Hepatocyte (in vitro differentiated cells): Measurements from ENCODE around the gene TNS4. TPM values are rescaled to one million over a fixed set of nuclear protein-coding genes. Genes with fewer than 3 reads are reported as not detected.

Experiments
- DNase-seq: peaks from one replicate; pipeline ENCODE4 v3.0.0-alpha.2; 2016; ENCODE audit warnings: low spot score
- H2AFZ ChIP-seq: fragments of 200-600 bp; sonication (generic); 2 replicates; pipeline ENCODE4 v1.6.0; 2016; ENCODE audit warnings: antibody characterized with exemption, mild to moderate bottlenecking
- H3K27ac ChIP-seq: fragments of 200-600 bp; sonication (generic); 2 replicates; pipeline ENCODE4 v1.5.1; 2016; ENCODE audit warnings: mild to moderate bottlenecking
- H3K27me3 ChIP-seq: fragments of 200-600 bp; sonication (generic); 2 replicates; pipeline ENCODE4 v1.6.1; 2016
- H3K36me3 ChIP-seq: fragments of 200-600 bp; sonication (generic); replicated peaks from 2 replicates; pipeline ENCODE4 v1.5.1; 2016; ENCODE audit warnings: low read depth; ENCODE audit not compliant: insufficient read depth
- H3K4me1 ChIP-seq: fragments of 200-600 bp; sonication (generic); 2 replicates; pipeline ENCODE4 v1.5.1; 2016; ENCODE audit warnings: mild to moderate bottlenecking, moderate library complexity; ENCODE audit not compliant: insufficient read depth
- H3K4me2 ChIP-seq: fragments of 200-600 bp; sonication (generic); 2 replicates; pipeline ENCODE4 v1.6.0; 2016
- H3K4me3 ChIP-seq: fragments of 200-600 bp; sonication (generic); 2 replicates; pipeline ENCODE4 v1.5.1; 2016; ENCODE audit warnings: mild to moderate bottlenecking
- H3K79me2 ChIP-seq: fragments of 200-600 bp; sonication (generic); 2 replicates; pipeline ENCODE4 v1.6.0; 2017; ENCODE audit warnings: mild to moderate bottlenecking
- H3K9me2 ChIP-seq: fragments of 200-600 bp; sonication (generic); replicated peaks from 2 replicates; pipeline ENCODE4 v1.6.0; 2017; ENCODE audit warnings: mild to moderate bottlenecking; ENCODE audit not compliant: insufficient read depth
- H3K9me3 ChIP-seq: fragments of 200-600 bp; sonication (generic); 2 replicates; pipeline ENCODE4 v1.5.1; 2016; ENCODE audit warnings: low read depth, mild to moderate bottlenecking
- H4K20me1 ChIP-seq: fragments of 200-600 bp; sonication (generic); 2 replicates; pipeline ENCODE4 v1.6.0; 2016; ENCODE audit warnings: mild to moderate bottlenecking; ENCODE audit not compliant: insufficient read depth, poor library complexity, severe bottlenecking
- EZH2 ChIP-seq: fragments of 200-600 bp; sonication (generic); IDR thresholded peaks from 2 replicates; pipeline ENCODE4 v1.6.1; 2016; ENCODE audit warnings: antibody characterized with exemption, mild to moderate bottlenecking, borderline replicate concordance
- EZH2phosphoT487 ChIP-seq: fragments of 200-600 bp; sonication (generic); IDR thresholded peaks from one replicate; pipeline ENCODE4 v1.6.1; 2018; ENCODE audit warnings: antibody characterized with exemption, mild to moderate bottlenecking, low read depth, moderate library complexity; ENCODE audit not compliant: unreplicated experiment, severe bottlenecking
- WGBS: methylation state at CpG from one replicate; pipeline ENCODE4 v1.1.6; 2016; ENCODE audit warnings: low lambda C conversion rate; ENCODE audit errors: missing lambda C conversion rate; 5-methylcytosine and 5-hydroxymethylcytosine counted together
- polyA plus RNA-seq: library from polyadenylated mRNA; unstranded; fragments of >200 nt; fragmentation: Nextera tagmentation; extraction: Ambion mirVana; gene quantifications from 2 replicates; pipeline ENCODE4 v1.2.1, GENCODE V29; 2016
- total RNA-seq: library from RNA; depleted of rRNA; stranded (reverse); fragments of >200 nt; gene quantifications from 2 replicates; pipeline ENCODE4 v1.2.3, GENCODE V29; 2014
- TF ChIP-seq, protein P1 (sequence below): fragments of 200-600 bp; sonication (generic); IDR thresholded peaks from 2 replicates; pipeline ENCODE4 v1.5.1; 2016; ENCODE audit warnings: antibody characterized with exemption, mild to moderate bottlenecking; ENCODE audit not compliant: poor library complexity

The TNS4 gene
- total and polyA plus RNA-seq, 2 experiments from 2014 or later, result 0.07 TPM; not detected in 1

DNA sequence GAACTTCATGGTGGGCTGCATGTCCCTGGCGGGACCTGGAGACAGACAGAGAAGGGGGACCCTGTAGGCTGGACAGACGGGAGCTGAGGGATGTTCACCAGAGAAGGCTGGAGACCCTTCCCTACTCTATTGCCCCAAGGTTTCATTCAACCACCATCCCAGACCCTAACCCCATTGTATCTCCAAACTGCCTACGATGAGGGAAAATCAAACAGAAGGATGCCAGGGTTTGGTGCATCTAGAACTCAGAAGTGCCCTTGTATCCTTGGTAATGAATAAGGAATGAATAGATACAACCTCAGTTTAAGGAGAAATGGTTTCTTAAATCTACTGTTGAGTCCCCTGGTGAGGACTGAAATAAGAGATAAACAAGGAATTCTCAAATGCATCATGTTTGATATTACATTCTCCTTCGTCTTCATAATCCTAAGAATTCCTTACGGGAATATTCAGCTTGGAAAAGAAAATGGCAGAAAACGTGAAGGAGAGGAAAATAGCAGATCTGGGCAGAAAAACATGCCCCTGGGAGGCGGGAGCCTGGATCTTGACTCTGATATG, 16.4 kb downstream of the TNS4 start:
- peaks cover 23% of the 10 kb centered on the region for H3K4me1 ChIP-seq
- no peaks in the 10 kb centered on the region for H3K79me2 ChIP-seq
- no peak overlapping the region for H3K4me3 ChIP-seq
- no peaks in the 10 kb centered on the region for H3K9me3 ChIP-seq
- H3K27me3 ChIP-seq, result no peaks in the 10 kb centered on the region
- TF ChIP-seq, protein P1, sequence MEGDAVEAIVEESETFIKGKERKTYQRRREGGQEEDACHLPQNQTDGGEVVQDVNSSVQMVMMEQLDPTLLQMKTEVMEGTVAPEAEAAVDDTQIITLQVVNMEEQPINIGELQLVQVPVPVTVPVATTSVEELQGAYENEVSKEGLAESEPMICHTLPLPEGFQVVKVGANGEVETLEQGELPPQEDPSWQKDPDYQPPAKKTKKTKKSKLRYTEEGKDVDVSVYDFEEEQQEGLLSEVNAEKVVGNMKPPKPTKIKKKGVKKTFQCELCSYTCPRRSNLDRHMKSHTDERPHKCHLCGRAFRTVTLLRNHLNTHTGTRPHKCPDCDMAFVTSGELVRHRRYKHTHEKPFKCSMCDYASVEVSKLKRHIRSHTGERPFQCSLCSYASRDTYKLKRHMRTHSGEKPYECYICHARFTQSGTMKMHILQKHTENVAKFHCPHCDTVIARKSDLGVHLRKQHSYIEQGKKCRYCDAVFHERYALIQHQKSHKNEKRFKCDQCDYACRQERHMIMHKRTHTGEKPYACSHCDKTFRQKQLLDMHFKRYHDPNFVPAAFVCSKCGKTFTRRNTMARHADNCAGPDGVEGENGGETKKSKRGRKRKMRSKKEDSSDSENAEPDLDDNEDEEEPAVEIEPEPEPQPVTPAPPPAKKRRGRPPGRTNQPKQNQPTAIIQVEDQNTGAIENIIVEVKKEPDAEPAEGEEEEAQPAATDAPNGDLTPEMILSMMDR, result no peak
- no peak for TF ChIP-seq EZH2phosphoT487
- H4K20me1 ChIP-seq, result no peaks in the 10 kb centered on the region
- H3K9me2 ChIP-seq, result no peaks in the 10 kb centered on the region
- H2AFZ ChIP-seq, result no peak overlapping the region
- DNase-seq, result no peak
- no peaks in the 10 kb centered on the region for H3K36me3 ChIP-seq
- WGBS, result 73% methylated on average over 7 of the region's 7 CpGs
- no peak overlapping the region for H3K4me2 ChIP-seq
- H3K27ac ChIP-seq, result peak overlapping the region; percentile 73

DNA sequence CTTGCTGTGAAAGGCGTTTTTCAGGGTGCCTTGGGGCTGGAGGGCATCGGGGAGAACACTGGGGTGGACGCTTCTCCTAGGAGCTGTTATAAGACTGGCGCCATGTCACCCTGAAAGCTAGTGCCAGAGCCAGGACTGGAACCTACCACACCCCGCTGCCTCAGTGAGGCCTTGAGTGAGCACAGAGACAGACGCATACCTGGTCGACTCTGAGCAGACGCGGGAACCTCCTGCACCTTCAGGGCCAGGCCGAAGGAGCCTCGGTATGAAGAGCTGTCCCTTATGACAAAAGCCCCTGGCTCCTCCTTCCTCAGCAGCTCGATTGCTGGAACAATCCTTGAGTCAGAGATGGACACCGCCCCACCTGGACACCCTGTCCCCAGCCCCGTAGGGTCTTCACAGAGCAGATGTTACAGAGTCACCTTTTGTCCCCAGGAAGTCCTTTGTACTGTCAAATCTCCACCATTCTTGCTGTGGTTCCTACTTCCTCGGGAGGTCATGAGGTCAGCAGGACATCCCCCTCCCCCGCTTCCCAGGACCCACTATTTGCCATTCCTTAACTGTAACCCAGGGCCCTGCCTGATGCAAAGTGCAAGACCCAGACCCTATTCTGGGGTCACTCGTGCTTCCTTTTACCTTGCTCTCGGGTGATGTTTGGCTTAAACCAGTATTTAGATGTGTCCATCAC, 17.0 kb downstream of the TNS4 start:
- TF ChIP-seq EZH2phosphoT487, result no peak
- TF ChIP-seq, protein P1, result no peak
- no peak for TF ChIP-seq EZH2
- H3K79me2 ChIP-seq, result no peaks in the 10 kb centered on the region
- no peak overlapping the region for H2AFZ ChIP-seq
- no peaks in the 10 kb centered on the region for H4K20me1 ChIP-seq
- no peaks in the 10 kb centered on the region for H3K9me2 ChIP-seq
- no peak for DNase-seq
- H3K27me3 ChIP-seq, result no peaks in the 10 kb centered on the region
- no peak overlapping the region for H3K4me3 ChIP-seq
- H3K27ac ChIP-seq, result no peak overlapping the region
- H3K9me3 ChIP-seq, result no peaks in the 10 kb centered on the region
- no peak overlapping the region for H3K4me2 ChIP-seq
- H3K36me3 ChIP-seq, result no peaks in the 10 kb centered on the region
- WGBS, result 85% methylated on average over 18 of the region's 18 CpGs
- peaks cover 20% of the 10 kb centered on the region for H3K4me1 ChIP-seq

DNA sequence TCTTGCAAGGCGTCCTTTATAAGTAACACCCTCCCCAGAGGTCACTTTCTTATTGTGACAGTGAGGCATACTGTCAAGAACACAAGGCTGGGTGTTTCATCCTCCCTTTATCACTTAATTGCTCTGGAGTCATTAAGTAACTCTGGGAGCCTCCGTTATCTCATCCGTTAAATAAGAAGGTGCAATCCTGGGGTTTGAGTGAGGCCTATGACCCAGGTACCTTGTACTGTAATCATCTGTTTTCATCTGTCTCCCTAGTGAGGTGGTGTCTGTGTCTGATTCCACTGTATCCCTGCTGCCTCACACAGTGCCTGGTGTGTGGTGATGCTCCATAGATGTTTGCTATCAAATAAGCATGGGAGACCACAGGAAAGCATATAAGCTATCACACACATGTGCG, 17.7 kb downstream of the TNS4 start:
- no peaks in the 10 kb centered on the region for H3K9me2 ChIP-seq
- no peak overlapping the region for H3K27ac ChIP-seq
- H3K4me2 ChIP-seq, result no peak overlapping the region
- H2AFZ ChIP-seq, result no peak overlapping the region
- H3K79me2 ChIP-seq, result no peaks in the 10 kb centered on the region
- WGBS, result 53% methylated on average over 4 of the region's 4 CpGs
- H3K9me3 ChIP-seq, result no peaks in the 10 kb centered on the region
- H3K4me1 ChIP-seq, result peaks cover 20% of the 10 kb centered on the region
- DNase-seq, result peak; percentile 47
- H4K20me1 ChIP-seq, result no peaks in the 10 kb centered on the region
- H3K36me3 ChIP-seq, result no peaks in the 10 kb centered on the region
- no peak for TF ChIP-seq EZH2
- TF ChIP-seq EZH2phosphoT487, result no peak
- TF ChIP-seq, protein P1, result no peak
- no peak overlapping the region for H3K4me3 ChIP-seq
- H3K27me3 ChIP-seq, result no peaks in the 10 kb centered on the region
